HG03045 (cell line): Measurements from ENCODE around the gene APOL1.
"Not testable (repeated sequence)": the region's sequence is repeated elsewhere in the genome, so short reads cannot be mapped to it uniquely, and the experiment has no call there.

Source experiments
- ATAC-seq: cut with Tn5 transposase; IDR thresholded peaks from one replicate; pipeline ENCODE4 v1.9.1; 2021; ENCODE audit warnings: mild to moderate bottlenecking, moderate library complexity; ENCODE audit not compliant: unreplicated experiment

APOL1 gene

GRCh38 chr22:36263886-36264664, 11.1 kb downstream of the APOL1 start:
- ATAC-seq: not testable (repeated sequence)

- no peak for ATAC-seq
These were observed 14.1 kb downstream of the APOL1 start for GRCh38 chr22:36267058-36267457.

- ATAC-seq: no peak
These were observed 15.1 kb downstream of the APOL1 start for GRCh38 chr22:36267896-36268485.

GRCh38 chr22:36271231-36271630, 18.3 kb downstream of the APOL1 start:
- ATAC-seq: not testable (repeated sequence)

- not testable (repeated sequence) for ATAC-seq
These were observed 19.0 kb downstream of the APOL1 start for GRCh38 chr22:36271951-36272350.

- ATAC-seq: no peak
These were observed 21.6 kb downstream of the APOL1 start for GRCh38 chr22:36274531-36274930.

DNA sequence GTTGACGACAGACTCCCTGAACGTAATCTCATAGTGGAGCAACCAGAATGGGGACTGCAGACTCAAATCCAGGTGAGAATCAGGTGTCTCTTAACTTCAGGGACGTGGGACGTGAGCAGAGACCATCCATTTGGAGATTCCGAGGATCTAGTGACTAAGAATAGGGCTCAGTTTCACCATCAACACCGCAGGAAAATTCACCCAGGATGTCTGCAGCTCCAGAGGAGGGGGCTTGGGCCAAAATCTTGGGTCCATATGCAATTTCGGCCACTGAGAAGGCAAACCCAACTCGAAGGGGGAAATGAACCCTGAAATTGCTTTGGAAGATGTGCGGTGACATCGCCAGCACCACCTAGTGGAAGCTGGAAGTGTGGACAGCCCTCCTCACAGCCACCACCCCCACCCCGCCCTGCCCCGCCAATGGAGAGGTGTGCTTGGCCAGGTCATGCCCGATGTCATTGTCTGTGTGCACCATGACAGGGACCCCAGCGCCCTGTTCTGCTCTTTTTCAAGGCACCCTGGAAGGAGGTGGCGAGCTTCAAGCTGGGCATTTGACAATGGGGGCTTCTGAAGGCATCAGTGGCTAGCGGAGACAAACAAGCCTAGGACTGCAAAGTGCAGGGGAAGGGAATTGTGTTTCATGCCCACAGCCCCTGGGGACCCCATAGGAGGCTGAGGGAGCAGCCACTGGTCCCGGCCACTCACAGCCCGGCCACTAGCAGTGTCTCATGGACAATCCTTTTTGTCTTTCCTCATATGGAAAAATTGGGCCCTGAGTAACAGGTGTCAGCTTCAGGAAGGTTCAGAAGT, 24.8 kb downstream of the APOL1 start:
- no peak for ATAC-seq

GRCh38 chr22:36279219-36279666, 26.3 kb downstream of the APOL1 start:
- no peak for ATAC-seq

DNA sequence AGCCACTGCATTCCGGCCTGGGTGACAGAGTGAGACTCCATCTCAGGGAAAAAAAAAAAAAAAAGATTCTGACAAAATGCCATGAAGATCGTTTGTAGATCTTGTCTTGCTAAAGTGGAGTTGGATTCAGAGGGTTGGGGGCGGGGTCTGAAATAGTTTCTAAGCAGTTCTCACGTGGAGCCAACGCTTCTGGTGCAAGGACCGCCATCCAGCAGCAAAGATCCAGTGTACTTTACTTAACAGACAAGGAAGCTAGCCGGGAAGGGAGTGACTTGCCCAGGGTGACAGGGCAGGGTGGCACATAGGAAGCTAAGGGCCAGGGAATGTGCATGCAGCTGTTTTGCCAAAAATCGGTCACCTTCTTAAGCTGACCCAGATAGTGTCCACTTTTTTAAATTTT, 27.4 kb downstream of the APOL1 start:
- ATAC-seq: no peak

DNA sequence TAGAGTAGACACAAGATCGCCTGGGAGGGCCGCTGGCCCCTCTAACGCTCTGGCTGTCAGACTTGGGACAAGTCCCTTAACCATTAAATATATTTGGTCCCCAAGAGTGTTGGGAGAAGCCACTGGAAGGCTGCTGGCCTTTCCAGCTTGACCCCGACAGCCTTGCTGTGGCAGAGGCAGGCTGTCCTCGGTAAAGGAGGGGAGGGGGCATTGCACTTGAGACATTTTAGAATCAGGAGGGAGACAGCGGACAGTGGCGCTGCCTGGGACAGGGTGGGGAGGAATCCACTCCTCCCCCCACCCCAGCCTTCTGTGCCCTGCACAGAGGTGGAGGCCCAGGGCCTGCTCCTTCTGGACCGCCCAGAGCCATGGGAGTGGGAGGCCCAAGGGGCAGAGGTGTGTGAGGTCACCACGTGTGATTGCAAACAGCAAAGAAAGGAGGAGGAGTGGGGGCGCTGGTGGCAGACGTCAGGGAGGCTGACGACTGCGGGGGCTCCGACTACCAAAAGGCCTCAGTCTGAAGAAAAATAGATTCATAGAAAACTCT, 28.9 kb downstream of the APOL1 start:
- no peak for ATAC-seq

DNA sequence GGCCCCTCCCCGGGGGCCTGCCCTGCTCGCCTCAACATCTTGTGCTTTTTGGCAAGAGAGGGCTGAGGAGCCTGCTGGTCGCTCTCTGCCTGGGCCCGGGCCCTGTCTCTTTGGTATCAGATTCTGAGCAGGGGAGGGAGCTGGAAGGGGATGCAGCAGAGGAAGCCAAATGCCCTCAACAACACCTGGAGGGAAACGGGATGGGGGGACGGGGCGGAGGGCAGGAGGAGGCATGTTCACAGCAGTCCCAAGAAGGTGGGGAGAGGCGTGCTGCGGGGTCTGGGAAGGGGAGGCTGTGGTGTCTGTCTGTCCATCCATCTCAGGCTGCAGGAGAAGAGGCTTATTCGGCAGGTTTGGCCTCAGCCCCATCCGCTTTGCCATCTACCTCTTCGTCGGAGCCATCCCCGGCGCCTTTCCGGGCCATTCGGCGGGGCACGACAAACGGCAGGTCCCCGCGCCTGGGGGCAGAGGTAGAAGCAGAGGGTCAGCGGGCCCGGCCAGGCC, 29.4 kb downstream of the APOL1 start:
- no peak for ATAC-seq

DNA sequence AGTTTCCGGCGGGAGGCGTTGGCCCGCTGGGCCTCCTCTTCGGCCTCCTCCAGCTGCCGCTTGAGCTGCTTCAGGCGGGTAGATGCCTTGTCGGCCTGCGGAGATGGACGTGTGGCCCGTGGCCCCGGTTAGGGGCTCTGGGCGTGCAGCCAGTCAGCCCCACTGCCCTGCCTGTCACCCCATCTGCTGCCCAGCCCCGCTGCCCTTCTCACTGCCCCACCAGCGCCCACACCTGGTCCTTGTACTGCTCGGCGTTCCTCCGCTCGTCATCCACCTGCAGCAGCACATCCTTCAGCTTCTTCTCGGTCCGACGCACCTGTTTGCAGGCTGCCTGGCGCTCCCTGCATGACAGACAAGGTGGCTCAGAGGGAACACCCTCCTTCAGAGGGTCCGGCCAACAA, 31.2 kb downstream of the APOL1 start:
- no peak for ATAC-seq

DNA sequence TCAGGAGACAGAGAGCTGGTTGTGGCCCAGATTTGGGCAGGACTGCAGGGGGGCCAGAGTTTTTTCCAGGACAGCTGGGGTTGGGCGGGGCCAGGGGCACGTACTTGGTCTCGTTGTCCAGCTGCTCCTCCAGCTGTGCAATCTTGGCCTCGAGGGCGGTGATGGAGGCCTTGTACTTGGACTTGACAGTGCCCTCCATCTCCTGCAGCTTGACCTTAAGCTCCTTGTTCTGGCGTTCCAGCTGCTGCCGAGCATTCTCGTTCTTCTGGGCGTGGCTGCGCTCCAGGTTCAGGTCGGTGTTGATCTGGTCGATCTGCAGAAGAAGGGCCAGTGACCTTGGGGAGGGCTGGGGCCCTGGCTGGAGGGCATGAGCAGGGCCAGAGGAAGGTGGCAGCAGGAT, 32.1 kb downstream of the APOL1 start:
- no peak for ATAC-seq

DNA sequence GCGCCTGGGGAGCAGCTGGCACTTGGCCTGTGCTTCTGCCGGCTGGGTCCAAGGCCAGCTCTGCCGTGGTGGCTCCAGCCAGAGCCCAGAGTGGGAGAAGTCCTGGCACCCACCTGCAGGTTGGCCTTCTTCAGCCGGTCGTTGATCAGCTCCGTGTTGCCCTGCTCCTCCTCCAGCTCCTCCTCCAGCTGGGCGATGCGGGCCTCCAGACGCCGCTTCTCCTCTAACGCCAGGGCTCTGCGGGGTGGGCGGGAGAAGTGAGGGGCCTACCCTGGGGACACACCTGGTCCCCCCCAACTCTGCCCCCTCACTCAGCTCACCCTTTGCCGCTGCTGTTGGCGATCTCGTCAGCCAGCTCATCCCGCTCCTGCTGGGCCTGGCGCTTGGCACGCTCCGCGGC, 32.6 kb downstream of the APOL1 start:
- ATAC-seq: no peak

DNA sequence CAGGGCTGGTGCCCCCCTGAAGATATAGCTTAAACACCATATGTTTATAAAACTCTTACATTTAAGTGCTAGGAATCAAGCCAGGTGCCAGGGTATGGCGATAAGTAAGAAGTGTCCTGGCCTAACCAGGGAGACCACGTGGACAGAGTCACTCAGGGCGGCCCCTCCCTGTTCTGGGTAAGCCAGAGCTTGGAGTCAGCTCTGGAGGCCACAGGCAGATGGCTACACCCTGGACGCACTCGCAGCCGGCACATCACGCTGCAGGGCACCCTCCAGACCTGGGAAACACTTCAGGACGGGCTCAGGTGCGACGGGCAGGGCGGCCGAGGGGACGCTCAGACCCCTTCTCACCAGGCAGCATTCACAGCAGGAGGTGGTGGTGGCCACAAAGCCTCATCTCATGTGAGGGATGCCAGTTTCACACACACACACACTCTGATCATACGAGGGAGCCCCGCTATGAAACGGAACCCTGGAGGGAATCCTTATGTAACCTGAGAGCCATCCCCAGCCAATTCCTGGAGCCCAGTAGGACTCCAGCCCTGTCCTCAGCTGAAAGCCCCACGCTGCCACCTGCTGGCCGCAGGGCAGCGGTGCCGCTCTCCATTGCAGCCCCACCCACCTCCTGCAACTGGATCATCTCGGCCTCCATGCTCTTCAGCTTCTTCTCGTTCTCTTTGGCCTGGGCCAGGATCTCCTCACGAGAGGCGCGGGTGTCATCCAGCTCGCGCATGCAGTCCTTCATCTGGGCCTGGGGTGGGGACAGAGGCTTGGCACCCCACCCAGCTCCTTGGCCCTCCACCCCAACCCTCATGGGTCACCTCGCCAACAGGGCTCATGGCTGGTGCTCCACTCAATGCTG, 33.4 kb downstream of the APOL1 start:
- no peak for ATAC-seq

DNA sequence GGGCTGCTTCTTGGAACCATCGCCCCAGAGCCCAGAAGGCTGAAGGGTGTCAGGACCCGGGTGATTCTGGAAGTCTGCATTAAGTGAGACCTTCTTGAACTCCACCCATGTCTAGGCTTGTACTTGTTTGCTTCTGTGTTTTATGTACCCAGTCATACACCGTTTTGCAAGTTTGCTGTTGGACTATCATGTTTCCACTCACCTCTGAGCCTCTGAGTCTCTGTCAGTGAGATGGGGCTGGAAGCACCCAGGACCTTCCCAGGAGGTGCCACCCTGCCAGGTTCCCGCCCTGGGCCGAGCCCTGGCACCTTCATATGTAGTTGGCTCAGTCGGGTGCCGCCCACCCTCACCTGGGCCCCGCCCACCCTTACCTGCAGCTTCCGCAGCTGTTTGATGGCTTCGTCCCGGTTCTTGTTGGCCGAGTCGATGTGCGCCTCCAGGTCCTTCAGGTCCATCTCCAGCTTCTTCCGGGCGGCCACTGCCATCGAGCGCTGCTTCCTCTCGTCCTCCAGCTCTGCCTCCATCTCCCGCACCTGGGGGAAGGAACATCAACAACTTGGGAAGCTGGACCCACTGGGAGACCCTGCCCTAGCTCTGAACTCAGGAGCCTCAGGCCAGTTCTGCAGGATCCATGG, 35.1 kb downstream of the APOL1 start:
- ATAC-seq: no peak

- ATAC-seq: no peak
These were observed 35.9 kb downstream of the APOL1 start for GRCh38 chr22:36288571-36289405.

GRCh38 chr22:36289406-36289870, 36.5 kb downstream of the APOL1 start:
- no peak for ATAC-seq

DNA sequence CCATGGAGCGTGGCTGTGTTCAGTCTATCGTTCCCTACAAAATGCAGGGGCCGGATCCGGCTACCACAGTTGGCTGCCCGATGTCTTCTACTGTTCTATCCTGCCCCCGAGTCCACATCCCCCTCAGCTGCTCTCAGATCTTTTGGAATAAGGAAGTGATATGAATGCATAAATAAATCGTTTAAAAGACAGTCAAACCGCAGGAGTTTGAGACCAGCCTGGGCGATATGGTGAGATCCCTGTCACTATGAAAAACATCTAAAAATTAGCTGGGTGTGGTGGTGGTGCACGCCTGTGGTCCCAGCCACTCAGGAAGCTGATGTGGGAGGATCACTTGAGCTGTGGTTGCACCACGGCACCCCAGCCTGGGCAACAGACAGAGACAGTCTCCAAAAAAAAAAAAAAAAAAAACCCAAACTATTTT, 37.0 kb downstream of the APOL1 start:
- ATAC-seq: not testable (repeated sequence)
